WTC11 (cell line): ENCODE results near the gene CTNNAL1. TPM values are rescaled to one million over a fixed set of nuclear protein-coding genes. Genes with fewer than 3 reads are reported as not detected.
"Not testable (repeated sequence)": the region's sequence is repeated elsewhere in the genome, so short reads cannot be mapped to it uniquely, and the experiment has no call there.

ENCODE experiments used
- ATAC-seq: fragments of 200-7000 bp; cut with Tn5 transposase; 2 replicates; pipeline ENCODE4 v1.10.0; 2021; ENCODE audit warnings: mild to moderate bottlenecking, moderate library complexity
- CTCF ChIA-PET: fragments of 300-600 bp; sonication (Branson Sonifier 250); formaldehyde crosslinking; loops from one replicate; lab custom pipeline; 2021; ENCODE audit warnings: antibody characterized with exemption; lab: Charles Lee
- POLR2A ChIA-PET: fragments of 350-600 bp; sonication (Branson Sonifier 250); formaldehyde crosslinking; loops from one replicate; lab custom pipeline; 2021; ENCODE audit warnings: antibody characterized with exemption; lab: Charles Lee
- DNase-seq: peaks from one replicate; pipeline ENCODE4 v3.0.0; 2021; ENCODE audit warnings: low spot score
- H3K27ac Mint-ChIP-seq: 2 replicates; pipeline ENCODE4 v1.8.0; 2021; ENCODE audit warnings: mixed read lengths
- H3K27me3 Mint-ChIP-seq: 2 replicates; pipeline ENCODE4 v1.8.0; 2021; ENCODE audit warnings: low read depth, mild to moderate bottlenecking, moderate library complexity, mixed read lengths
- H3K36me3 Mint-ChIP-seq: 2 replicates; pipeline ENCODE4 v1.8.0; 2021; ENCODE audit warnings: mixed read lengths
- H3K4me1 Mint-ChIP-seq: 2 replicates; pipeline ENCODE4 v1.8.0; 2022; ENCODE audit warnings: mixed read lengths
- H3K4me3 Mint-ChIP-seq: 2 replicates; pipeline ENCODE4 v1.8.0; 2021; ENCODE audit warnings: mild to moderate bottlenecking, moderate library complexity, mixed read lengths
- H3K9me3 Mint-ChIP-seq: 2 replicates; pipeline ENCODE4 v1.8.0; 2021; ENCODE audit warnings: mixed read lengths
- ARID4B ChIP-seq: sonication (generic); formaldehyde crosslinking; IDR thresholded peaks from 2 replicates; pipeline ENCODE4 v1.8.0; 2023; ENCODE audit warnings: missing genetic modification reagents, mild to moderate bottlenecking, borderline replicate concordance
- CBFB ChIP-seq: sonication (generic); formaldehyde crosslinking; IDR thresholded peaks from 2 replicates; pipeline ENCODE4 v1.8.1; 2022; ENCODE audit warnings: mild to moderate bottlenecking, low read depth, missing genetic modification reagents
- E2F5 ChIP-seq: sonication (generic); formaldehyde crosslinking; IDR thresholded peaks from 2 replicates; pipeline ENCODE4 v1.8.1; 2022; ENCODE audit warnings: mild to moderate bottlenecking, moderate library complexity, missing genetic modification reagents
- GABPB1 ChIP-seq: sonication (generic); formaldehyde crosslinking; IDR thresholded peaks from 2 replicates; pipeline ENCODE4 v1.8.1; 2023; ENCODE audit warnings: mild to moderate bottlenecking, missing genetic modification reagents
- GRHL2 ChIP-seq: fragments of 250-450 bp; sonication (Bioruptor Pico); IDR thresholded peaks from 2 replicates; pipeline ENCODE4 v1.8.0; 2022; ENCODE audit warnings: mild to moderate bottlenecking, moderate library complexity; ENCODE audit not compliant: insufficient replicate concordance, severe bottlenecking
- MYBL2 ChIP-seq: sonication (generic); formaldehyde crosslinking; IDR thresholded peaks from 2 replicates; pipeline ENCODE4 v1.8.1; 2023; ENCODE audit warnings: mild to moderate bottlenecking, moderate library complexity, missing genetic modification reagents
- NFATC4 ChIP-seq: fragments of 250-450 bp; sonication (Bioruptor Pico); IDR thresholded peaks from 2 replicates; pipeline ENCODE4 v1.9.0; 2021; ENCODE audit warnings: mild to moderate bottlenecking
- total RNA-seq: library from RNA; stranded (reverse); gene quantifications from 3 replicates; pipeline ENCODE4 v1.2.3, GENCODE V29; 2021
- TF ChIP-seq, protein P1 (sequence below): sonication (generic); formaldehyde crosslinking; conservative IDR thresholded peaks from 2 replicates; pipeline ENCODE4 v1.8.1; 2023; ENCODE audit warnings: mild to moderate bottlenecking, low read depth, missing genetic modification reagents, moderate library complexity

Gene CTNNAL1
- total RNA-seq, 1 experiment from 2014 or later, result 53.1 TPM

- TF ChIP-seq GRHL2, result no peak
These were observed 88.8 kb downstream of the CTNNAL1 start (continued) for GRCh38 chr9:108924466-108924865.

- POLR2A ChIA-PET, result no interaction called here
- no peaks in the 10 kb centered on the region for H3K9me3 Mint-ChIP-seq
These were observed 92.1 kb downstream of the CTNNAL1 start for GRCh38 chr9:108921200-108921599.

DNA sequence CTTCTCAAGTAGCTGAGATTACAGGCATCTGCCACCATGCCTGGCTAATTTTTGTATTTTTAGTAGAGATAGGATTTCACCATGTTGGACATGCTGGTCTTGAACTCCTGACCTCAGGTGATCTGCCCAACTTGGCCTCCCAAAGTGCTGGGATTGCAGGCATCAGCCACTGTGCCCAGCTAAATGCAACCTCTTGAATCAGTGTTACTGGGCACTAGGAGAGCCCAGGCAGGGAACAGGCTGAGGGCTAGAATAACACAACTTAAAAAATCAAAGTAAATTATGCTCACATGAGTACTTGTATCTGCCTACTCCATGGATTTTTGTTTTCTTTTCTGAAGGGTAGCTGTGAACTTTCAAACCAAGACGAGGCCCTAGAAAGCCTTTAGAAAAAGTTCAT is 92.9 kb downstream of the CTNNAL1 start:
- CTCF ChIA-PET, POLR2A ChIA-PET, H3K4me3 Mint-ChIP-seq, H3K27ac Mint-ChIP-seq, DNase-seq, H3K27me3 Mint-ChIP-seq, H3K9me3 Mint-ChIP-seq, ATAC-seq, H3K4me1 Mint-ChIP-seq: not testable (repeated sequence)
- H3K36me3 Mint-ChIP-seq, result peaks cover 52% of the 10 kb centered on the region

More at GRCh38 chr9:108921200-108921599, 92.1 kb downstream of the CTNNAL1 start:
- ATAC-seq (no peak), DNase-seq (no peak)
- H3K27ac Mint-ChIP-seq, result no peak overlapping the region
- peaks cover 53% of the 10 kb centered on the region for H3K36me3 Mint-ChIP-seq
- CTCF ChIA-PET, result no interaction called here
- no peaks in the 10 kb centered on the region for H3K4me1 Mint-ChIP-seq
- TF ChIP-seq ARID4B (CRISPR knock-in tag), result no peak
- no peak overlapping the region for H3K4me3 Mint-ChIP-seq
- H3K27me3 Mint-ChIP-seq, result no peaks in the 10 kb centered on the region

- ATAC-seq (no peak), DNase-seq (no peak)
- ChIA-PET POLR2A (interaction anchor here (0.6 kb wide), 1 partner anchor 34 kb away, joined by 6 read pairs; no protein-coding TSS in a partner anchor), CTCF (no interaction called here)
- Mint-ChIP-seq H3K4me3 (no peak overlapping the region), H3K9me3 (no peaks in the 10 kb centered on the region), H3K36me3 (peaks cover 51% of the 10 kb centered on the region), H3K27me3 (no peaks in the 10 kb centered on the region), H3K27ac (no peak overlapping the region), H3K4me1 (no peaks in the 10 kb centered on the region)
- TF ChIP-seq GABPB1 (peak; percentile 21; the same call in 1 of the 2 replicates), E2F5 (CRISPR knock-in tag) (no peak)
These were observed 93.8 kb downstream of the CTNNAL1 start for GRCh38 chr9:108919517-108919916.

- peaks cover 47% of the 10 kb centered on the region for H3K36me3 Mint-ChIP-seq
- H3K27me3 Mint-ChIP-seq, result no peaks in the 10 kb centered on the region
- no peaks in the 10 kb centered on the region for H3K9me3 Mint-ChIP-seq
- no peak overlapping the region for H3K27ac Mint-ChIP-seq
- CTCF ChIA-PET, result no interaction called here
- DNase-seq (no peak), ATAC-seq (no peak)
- no peaks in the 10 kb centered on the region for H3K4me1 Mint-ChIP-seq
- no peak overlapping the region for H3K4me3 Mint-ChIP-seq
- POLR2A ChIA-PET, result no interaction called here
- TF ChIP-seq, protein P1, sequence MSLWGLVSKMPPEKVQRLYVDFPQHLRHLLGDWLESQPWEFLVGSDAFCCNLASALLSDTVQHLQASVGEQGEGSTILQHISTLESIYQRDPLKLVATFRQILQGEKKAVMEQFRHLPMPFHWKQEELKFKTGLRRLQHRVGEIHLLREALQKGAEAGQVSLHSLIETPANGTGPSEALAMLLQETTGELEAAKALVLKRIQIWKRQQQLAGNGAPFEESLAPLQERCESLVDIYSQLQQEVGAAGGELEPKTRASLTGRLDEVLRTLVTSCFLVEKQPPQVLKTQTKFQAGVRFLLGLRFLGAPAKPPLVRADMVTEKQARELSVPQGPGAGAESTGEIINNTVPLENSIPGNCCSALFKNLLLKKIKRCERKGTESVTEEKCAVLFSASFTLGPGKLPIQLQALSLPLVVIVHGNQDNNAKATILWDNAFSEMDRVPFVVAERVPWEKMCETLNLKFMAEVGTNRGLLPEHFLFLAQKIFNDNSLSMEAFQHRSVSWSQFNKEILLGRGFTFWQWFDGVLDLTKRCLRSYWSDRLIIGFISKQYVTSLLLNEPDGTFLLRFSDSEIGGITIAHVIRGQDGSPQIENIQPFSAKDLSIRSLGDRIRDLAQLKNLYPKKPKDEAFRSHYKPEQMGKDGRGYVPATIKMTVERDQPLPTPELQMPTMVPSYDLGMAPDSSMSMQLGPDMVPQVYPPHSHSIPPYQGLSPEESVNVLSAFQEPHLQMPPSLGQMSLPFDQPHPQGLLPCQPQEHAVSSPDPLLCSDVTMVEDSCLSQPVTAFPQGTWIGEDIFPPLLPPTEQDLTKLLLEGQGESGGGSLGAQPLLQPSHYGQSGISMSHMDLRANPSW (CRISPR knock-in tag), result no peak
- TF ChIP-seq NFATC4 (CRISPR knock-in tag) (no peak), MYBL2 (no peak), CBFB (no peak)
These were observed 99.9 kb downstream of the CTNNAL1 start for GRCh38 chr9:108913391-108913790.
